Measurements from ENCODE around the gene FPGS.

The FPGS gene

GRCh38 chr9:127813686-127814226, 11.1 kb downstream of the FPGS start:
- no peak for DNase-seq

GRCh38 chr9:127814619-127815511, 12.2 kb downstream of the FPGS start:
- DNase-seq, result no peak

- DNase-seq, result no peak
Measured at GRCh38 chr9:127815512-127816361, 13.1 kb downstream of the FPGS start.

- no peak for DNase-seq
Measured at GRCh38 chr9:127816362-127816725, 13.7 kb downstream of the FPGS start.

GRCh38 chr9:127816728-127817127, 14.0 kb downstream of the FPGS start:
- DNase-seq, result no peak

- DNase-seq, result no peak
Measured at GRCh38 chr9:127817881-127818434, 15.3 kb downstream of the FPGS start.

- DNase-seq, result no peak
Measured at GRCh38 chr9:127818574-127818973, 15.9 kb downstream of the FPGS start.

GRCh38 chr9:127822108-127822507, 19.4 kb downstream of the FPGS start:
- no peak for DNase-seq

GRCh38 chr9:127825319-127826051, 22.8 kb downstream of the FPGS start:
- no peak for DNase-seq

GRCh38 chr9:127826253-127826913, 23.7 kb downstream of the FPGS start:
- DNase-seq, result no peak

- peak; percentile 60 for DNase-seq
Measured at GRCh38 chr9:127828262-127829031, 25.8 kb downstream of the FPGS start.

GRCh38 chr9:127829205-127829906, 26.7 kb downstream of the FPGS start:
- no peak for DNase-seq

GRCh38 chr9:127832248-127832647, 29.6 kb downstream of the FPGS start:
- no peak for DNase-seq

- peak; percentile 97 for DNase-seq
Measured at GRCh38 chr9:127833555-127833954, 30.9 kb downstream of the FPGS start.

GRCh38 chr9:127835991-127836516, 33.4 kb downstream of the FPGS start:
- peak; percentile 90 for DNase-seq

- peak; percentile 17 for DNase-seq
Measured at GRCh38 chr9:127836561-127836960, 33.9 kb downstream of the FPGS start.

- DNase-seq, result no peak
Measured at GRCh38 chr9:127837346-127837745, 34.7 kb downstream of the FPGS start.

- DNase-seq, result peak; percentile 81
Measured at GRCh38 chr9:127838375-127839078, 35.8 kb downstream of the FPGS start.

- DNase-seq, result no peak
Measured at GRCh38 chr9:127841087-127841835, 38.6 kb downstream of the FPGS start.

Data from inflammatory macrophage treated with lipopolysaccharide for 4 hours (primary cell).